ENCODE data around the gene SMCO2.

DNA sequence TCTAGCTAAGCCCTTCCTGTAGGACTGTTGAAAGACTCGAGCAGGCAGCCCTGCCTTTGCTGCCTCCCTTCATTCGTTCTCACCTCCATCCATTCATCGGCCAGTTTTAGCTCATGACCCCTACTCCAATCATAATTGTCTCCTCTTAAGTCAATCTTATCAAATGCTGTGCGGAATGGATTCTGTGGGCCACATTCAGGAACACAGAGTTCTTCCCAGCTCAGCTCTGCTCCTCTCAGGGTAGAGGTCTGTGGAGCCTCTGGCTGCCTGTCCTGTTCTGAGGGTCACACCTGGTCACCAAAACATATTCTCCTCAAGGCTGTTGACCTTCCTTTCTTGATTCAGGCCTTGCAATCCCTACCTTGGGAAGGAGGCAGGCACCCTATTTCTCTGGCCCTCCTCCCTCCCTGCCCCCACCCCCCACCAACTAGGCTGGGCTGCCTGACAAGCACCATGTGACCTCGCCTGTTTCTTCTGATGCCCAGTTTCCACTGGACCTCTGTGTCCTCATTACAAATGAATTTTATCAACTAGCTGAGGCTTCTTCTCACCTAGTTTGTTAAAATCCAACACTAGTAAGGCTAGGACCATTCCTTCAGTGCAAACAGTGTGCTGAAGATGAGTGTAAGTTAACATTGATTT is 3.5 kb downstream of the SMCO2 start:
- TF ChIP-seq, protein P1, sequence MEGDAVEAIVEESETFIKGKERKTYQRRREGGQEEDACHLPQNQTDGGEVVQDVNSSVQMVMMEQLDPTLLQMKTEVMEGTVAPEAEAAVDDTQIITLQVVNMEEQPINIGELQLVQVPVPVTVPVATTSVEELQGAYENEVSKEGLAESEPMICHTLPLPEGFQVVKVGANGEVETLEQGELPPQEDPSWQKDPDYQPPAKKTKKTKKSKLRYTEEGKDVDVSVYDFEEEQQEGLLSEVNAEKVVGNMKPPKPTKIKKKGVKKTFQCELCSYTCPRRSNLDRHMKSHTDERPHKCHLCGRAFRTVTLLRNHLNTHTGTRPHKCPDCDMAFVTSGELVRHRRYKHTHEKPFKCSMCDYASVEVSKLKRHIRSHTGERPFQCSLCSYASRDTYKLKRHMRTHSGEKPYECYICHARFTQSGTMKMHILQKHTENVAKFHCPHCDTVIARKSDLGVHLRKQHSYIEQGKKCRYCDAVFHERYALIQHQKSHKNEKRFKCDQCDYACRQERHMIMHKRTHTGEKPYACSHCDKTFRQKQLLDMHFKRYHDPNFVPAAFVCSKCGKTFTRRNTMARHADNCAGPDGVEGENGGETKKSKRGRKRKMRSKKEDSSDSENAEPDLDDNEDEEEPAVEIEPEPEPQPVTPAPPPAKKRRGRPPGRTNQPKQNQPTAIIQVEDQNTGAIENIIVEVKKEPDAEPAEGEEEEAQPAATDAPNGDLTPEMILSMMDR (conservative IDR thresholded peaks at IDR 0.05; ENCODE audit: low read depth, low read length), result no peak
- TF ChIP-seq EZH2phosphoT487 (IDR thresholded peaks at IDR 0.05; ENCODE audit: borderline replicate concordance, low read length), result no peak
